Neural cell (in vitro differentiated cells): Measurements from ENCODE around the gene FAF1. TPM values are rescaled to one million over a fixed set of nuclear protein-coding genes. Genes with fewer than 3 reads are reported as not detected.
"Not testable (repeated sequence)": the region's sequence is repeated elsewhere in the genome, so short reads cannot be mapped to it uniquely, and the experiment has no call there.

Experiments
- H2AFZ ChIP-seq: fragments of 200-600, 300-800 bp; sonication (generic), shearing (Covaris generic); 2 replicates; pipeline ENCODE4 v1.6.0; 2014; ENCODE audit warnings: low read depth, mild to moderate bottlenecking, antibody characterized with exemption, low read length, moderate library complexity
- H3F3A ChIP-seq: fragments of 200-600 bp; shearing (Covaris generic); 2 replicates; pipeline ENCODE4 v1.6.1; 2016; ENCODE audit warnings: mild to moderate bottlenecking, moderate library complexity, mixed read lengths, antibody characterized with exemption, low read length; ENCODE audit not compliant: insufficient read depth, poor library complexity, severe bottlenecking
- H3K27ac ChIP-seq: fragments of 200-600, 300-800 bp; sonication (generic), shearing (Covaris generic); 2 replicates; pipeline ENCODE4 v1.5.1; 2014; ENCODE audit warnings: mild to moderate bottlenecking, low read length, moderate library complexity
- H3K27me3 ChIP-seq: fragments of 300-800, 200-600 bp; sonication (generic), shearing (Covaris generic); 2 replicates; pipeline ENCODE4 v1.6.0; 2014; ENCODE audit warnings: mild to moderate bottlenecking, low read depth, low read length, moderate library complexity; ENCODE audit not compliant: insufficient read depth
- H3K36me3 ChIP-seq: fragments of 300-800, 200-600 bp; sonication (generic), shearing (Covaris generic); 2 replicates; pipeline ENCODE4 v1.5.1; 2014; ENCODE audit warnings: mild to moderate bottlenecking, antibody characterized with exemption, low read length, moderate library complexity; ENCODE audit not compliant: insufficient read depth
- H3K4me2 ChIP-seq: fragments of 300-800, 200-600 bp; sonication (generic), shearing (Covaris generic); 2 replicates; pipeline ENCODE4 v1.6.0; 2014; ENCODE audit warnings: mild to moderate bottlenecking, low read length
- H3K4me3 ChIP-seq: fragments of 300-800, 200-600 bp; sonication (generic), shearing (Covaris generic); 2 replicates; pipeline ENCODE4 v1.5.1; 2014; ENCODE audit warnings: mild to moderate bottlenecking, low read length, moderate library complexity
- H3K79me2 ChIP-seq: fragments of 200-600 bp; shearing (Covaris generic); replicated peaks from 2 replicates; pipeline ENCODE4 v1.6.0; 2014; ENCODE audit warnings: mild to moderate bottlenecking, low read length, moderate library complexity; ENCODE audit not compliant: insufficient read depth
- H3K9ac ChIP-seq: fragments of 300-800, 200-600 bp; sonication (generic), shearing (Covaris generic); 2 replicates; pipeline ENCODE4 v1.6.1; 2016; ENCODE audit warnings: mild to moderate bottlenecking, low read length, mixed read lengths
- H3K9me2 ChIP-seq: fragments of 200-600 bp; shearing (Covaris generic); 2 replicates; pipeline ENCODE4 v1.6.1; 2016; ENCODE audit warnings: mild to moderate bottlenecking, low read length, mixed read lengths; ENCODE audit not compliant: insufficient read depth
- H3K9me3 ChIP-seq: fragments of 200-600, 300-800 bp; sonication (generic), shearing (Covaris generic); 2 replicates; pipeline ENCODE4 v1.6.1; 2016; ENCODE audit warnings: mild to moderate bottlenecking, mixed run types, low read length, moderate library complexity, mixed read lengths
- H4K20me1 ChIP-seq: fragments of 200-600 bp; shearing (Covaris generic); 2 replicates; pipeline ENCODE4 v1.6.1; 2016; ENCODE audit warnings: mild to moderate bottlenecking, mixed run types; ENCODE audit not compliant: insufficient read depth
- EP300 ChIP-seq: fragments of 450-650 bp; conservative IDR thresholded peaks from 2 replicates; pipeline ENCODE4 v1.6.1; 2014; ENCODE audit warnings: antibody characterized with exemption, mild to moderate bottlenecking, moderate library complexity; ENCODE audit not compliant: poor library complexity, severe bottlenecking
- EZH2 ChIP-seq: fragments of 200-600, 300-800 bp; shearing (Covaris generic), sonication (generic); IDR thresholded peaks from 2 replicates; pipeline ENCODE4 v1.6.1; 2014; ENCODE audit warnings: antibody characterized with exemption, low read length, borderline replicate concordance, mild to moderate bottlenecking; ENCODE audit not compliant: insufficient read depth, poor library complexity, severe bottlenecking
- MXI1 ChIP-seq: fragments of 450-650 bp; conservative IDR thresholded peaks from 2 replicates; pipeline ENCODE4 v1.6.1; 2014; ENCODE audit warnings: antibody characterized with exemption, mild to moderate bottlenecking; ENCODE audit not compliant: poor library complexity, severe bottlenecking
- POLR2AphosphoS5 ChIP-seq: IDR thresholded peaks from 2 replicates; pipeline ENCODE4 v1.6.1; 2012
- RAD21 ChIP-seq: fragments of 450-650 bp; conservative IDR thresholded peaks from 2 replicates; pipeline ENCODE4 v1.6.1; 2014; ENCODE audit warnings: antibody characterized with exemption, mild to moderate bottlenecking, moderate library complexity
- SMC3 ChIP-seq: fragments of 450-650 bp; conservative IDR thresholded peaks from 2 replicates; pipeline ENCODE4 v1.6.1; 2014; ENCODE audit warnings: antibody characterized with exemption, mild to moderate bottlenecking, moderate library complexity; ENCODE audit not compliant: poor library complexity
- TAF1 ChIP-seq: IDR thresholded peaks from 2 replicates; pipeline ENCODE4 v1.6.1; 2012; ENCODE audit warnings: low read depth
- polyA plus RNA-seq: library from polyadenylated mRNA; depleted of rRNA; stranded (reverse); fragments of >200 nt; gene quantifications from 2 replicates; pipeline ENCODE4 v1.2.3, GENCODE V29; 2014
- TF ChIP-seq, protein P1 (sequence below): IDR thresholded peaks from 2 replicates; pipeline ENCODE4 v1.6.1; 2012; ENCODE audit warnings: borderline replicate concordance
- TF ChIP-seq, protein P2 (sequence below): fragments of 450-650 bp; IDR thresholded peaks from 2 replicates; pipeline ENCODE4 v1.5.1; 2014; ENCODE audit warnings: antibody characterized with exemption, mild to moderate bottlenecking, moderate library complexity; ENCODE audit not compliant: poor library complexity, severe bottlenecking

Gene FAF1
- polyA plus RNA-seq, 1 donor from 2014 or later: 52.1 TPM

DNA sequence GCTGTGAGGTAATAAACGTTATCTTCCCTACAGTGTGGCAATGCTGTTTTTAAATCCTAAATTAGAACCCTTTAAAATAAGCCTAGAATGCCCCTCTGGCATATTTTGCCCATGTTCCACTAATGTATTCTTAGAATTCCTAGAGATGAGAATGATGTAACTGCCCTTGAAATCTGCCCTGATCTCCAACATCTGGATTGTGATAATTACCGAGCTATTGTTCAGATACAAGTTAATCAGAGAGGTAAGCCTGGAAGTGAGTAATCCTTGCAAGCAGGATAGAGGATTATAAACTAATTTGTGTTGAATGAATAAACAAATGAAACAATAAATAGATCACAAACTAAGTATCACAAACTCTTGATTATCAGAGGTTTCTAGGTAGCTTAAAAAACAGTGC, 429.0 kb downstream of the FAF1 start:
- no peaks in the 10 kb centered on the region for H3K9me2 ChIP-seq
- no peak overlapping the region for H3K27ac ChIP-seq
- H3K79me2 ChIP-seq: no peaks in the 10 kb centered on the region
- H4K20me1 ChIP-seq: no peaks in the 10 kb centered on the region
- no peak overlapping the region for H2AFZ ChIP-seq
- H3K4me3 ChIP-seq: no peak overlapping the region
- TF ChIP-seq, protein P1, sequence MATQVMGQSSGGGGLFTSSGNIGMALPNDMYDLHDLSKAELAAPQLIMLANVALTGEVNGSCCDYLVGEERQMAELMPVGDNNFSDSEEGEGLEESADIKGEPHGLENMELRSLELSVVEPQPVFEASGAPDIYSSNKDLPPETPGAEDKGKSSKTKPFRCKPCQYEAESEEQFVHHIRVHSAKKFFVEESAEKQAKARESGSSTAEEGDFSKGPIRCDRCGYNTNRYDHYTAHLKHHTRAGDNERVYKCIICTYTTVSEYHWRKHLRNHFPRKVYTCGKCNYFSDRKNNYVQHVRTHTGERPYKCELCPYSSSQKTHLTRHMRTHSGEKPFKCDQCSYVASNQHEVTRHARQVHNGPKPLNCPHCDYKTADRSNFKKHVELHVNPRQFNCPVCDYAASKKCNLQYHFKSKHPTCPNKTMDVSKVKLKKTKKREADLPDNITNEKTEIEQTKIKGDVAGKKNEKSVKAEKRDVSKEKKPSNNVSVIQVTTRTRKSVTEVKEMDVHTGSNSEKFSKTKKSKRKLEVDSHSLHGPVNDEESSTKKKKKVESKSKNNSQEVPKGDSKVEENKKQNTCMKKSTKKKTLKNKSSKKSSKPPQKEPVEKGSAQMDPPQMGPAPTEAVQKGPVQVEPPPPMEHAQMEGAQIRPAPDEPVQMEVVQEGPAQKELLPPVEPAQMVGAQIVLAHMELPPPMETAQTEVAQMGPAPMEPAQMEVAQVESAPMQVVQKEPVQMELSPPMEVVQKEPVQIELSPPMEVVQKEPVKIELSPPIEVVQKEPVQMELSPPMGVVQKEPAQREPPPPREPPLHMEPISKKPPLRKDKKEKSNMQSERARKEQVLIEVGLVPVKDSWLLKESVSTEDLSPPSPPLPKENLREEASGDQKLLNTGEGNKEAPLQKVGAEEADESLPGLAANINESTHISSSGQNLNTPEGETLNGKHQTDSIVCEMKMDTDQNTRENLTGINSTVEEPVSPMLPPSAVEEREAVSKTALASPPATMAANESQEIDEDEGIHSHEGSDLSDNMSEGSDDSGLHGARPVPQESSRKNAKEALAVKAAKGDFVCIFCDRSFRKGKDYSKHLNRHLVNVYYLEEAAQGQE: no peak
- TF ChIP-seq EP300 (no peak), MXI1 (no peak), EZH2 (no peak), TAF1 (no peak), SMC3 (no peak), RAD21 (no peak)
- TF ChIP-seq, protein P2, sequence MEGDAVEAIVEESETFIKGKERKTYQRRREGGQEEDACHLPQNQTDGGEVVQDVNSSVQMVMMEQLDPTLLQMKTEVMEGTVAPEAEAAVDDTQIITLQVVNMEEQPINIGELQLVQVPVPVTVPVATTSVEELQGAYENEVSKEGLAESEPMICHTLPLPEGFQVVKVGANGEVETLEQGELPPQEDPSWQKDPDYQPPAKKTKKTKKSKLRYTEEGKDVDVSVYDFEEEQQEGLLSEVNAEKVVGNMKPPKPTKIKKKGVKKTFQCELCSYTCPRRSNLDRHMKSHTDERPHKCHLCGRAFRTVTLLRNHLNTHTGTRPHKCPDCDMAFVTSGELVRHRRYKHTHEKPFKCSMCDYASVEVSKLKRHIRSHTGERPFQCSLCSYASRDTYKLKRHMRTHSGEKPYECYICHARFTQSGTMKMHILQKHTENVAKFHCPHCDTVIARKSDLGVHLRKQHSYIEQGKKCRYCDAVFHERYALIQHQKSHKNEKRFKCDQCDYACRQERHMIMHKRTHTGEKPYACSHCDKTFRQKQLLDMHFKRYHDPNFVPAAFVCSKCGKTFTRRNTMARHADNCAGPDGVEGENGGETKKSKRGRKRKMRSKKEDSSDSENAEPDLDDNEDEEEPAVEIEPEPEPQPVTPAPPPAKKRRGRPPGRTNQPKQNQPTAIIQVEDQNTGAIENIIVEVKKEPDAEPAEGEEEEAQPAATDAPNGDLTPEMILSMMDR: no peak
- H3F3A ChIP-seq: no peaks in the 10 kb centered on the region
- no peaks in the 10 kb centered on the region for H3K9me3 ChIP-seq
- H3K36me3 ChIP-seq: no peaks in the 10 kb centered on the region
- no peak overlapping the region for H3K9ac ChIP-seq
- no peaks in the 10 kb centered on the region for H3K27me3 ChIP-seq
- no peak overlapping the region for H3K4me2 ChIP-seq

DNA sequence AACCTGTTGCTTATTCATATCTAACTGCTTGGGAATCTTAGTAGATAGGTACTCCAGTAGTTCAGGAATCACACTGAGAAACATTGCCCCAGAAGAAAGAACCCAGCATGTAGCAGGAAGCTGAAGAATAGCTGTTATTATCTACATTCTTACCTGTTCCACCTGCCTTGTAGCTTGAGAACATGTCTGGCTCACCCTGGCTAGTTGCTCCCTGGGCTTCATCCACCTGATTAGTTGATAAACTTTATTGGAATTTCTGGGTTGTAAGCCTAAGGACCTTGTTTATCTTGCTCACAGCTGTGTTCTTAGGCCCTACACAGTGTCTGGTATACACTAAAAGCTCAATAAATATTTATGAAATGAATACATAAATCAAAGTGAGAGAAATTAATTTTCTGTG, 430.6 kb downstream of the FAF1 start:
- H3K36me3 ChIP-seq: no peaks in the 10 kb centered on the region
- no peak for TF ChIP-seq EP300
- TF ChIP-seq TAF1: no peak
- TF ChIP-seq MXI1: no peak
- TF ChIP-seq SMC3: no peak
- no peak for TF ChIP-seq EZH2
- TF ChIP-seq, protein P2: no peak
- TF ChIP-seq POLR2AphosphoS5: no peak
- TF ChIP-seq, protein P1: no peak
- TF ChIP-seq RAD21: no peak
- no peaks in the 10 kb centered on the region for H3K27me3 ChIP-seq
- H3K79me2 ChIP-seq: no peaks in the 10 kb centered on the region
- H2AFZ ChIP-seq: no peak overlapping the region
- H3K9ac ChIP-seq: no peak overlapping the region
- no peak overlapping the region for H3K4me2 ChIP-seq
- no peak overlapping the region for H3K27ac ChIP-seq
- no peaks in the 10 kb centered on the region for H3K9me2 ChIP-seq
- H3F3A ChIP-seq: no peaks in the 10 kb centered on the region
- H3K9me3 ChIP-seq: no peaks in the 10 kb centered on the region
- no peaks in the 10 kb centered on the region for H4K20me1 ChIP-seq
- no peak overlapping the region for H3K4me3 ChIP-seq

DNA sequence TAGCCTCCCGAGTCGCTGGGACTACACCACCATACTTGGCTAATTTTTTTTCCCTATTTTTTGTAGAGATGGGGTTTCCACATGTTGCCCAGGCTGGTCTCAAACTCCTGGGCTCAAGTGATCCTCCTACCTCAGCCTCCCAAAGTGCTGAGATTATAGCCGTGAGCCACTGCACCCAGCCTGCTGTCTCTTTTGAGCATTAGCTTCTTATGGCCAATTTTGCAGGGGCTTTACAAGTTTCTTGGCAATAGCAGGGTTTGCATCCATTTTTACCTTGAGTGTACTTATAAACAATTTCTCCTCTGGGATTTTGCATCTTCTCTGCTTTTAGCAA, 432.1 kb downstream of the FAF1 start:
- H3K9me3 ChIP-seq, H3K27me3 ChIP-seq, H3K4me3 ChIP-seq, H3K9ac ChIP-seq, H3K27ac ChIP-seq, H3K79me2 ChIP-seq, H3K36me3 ChIP-seq, H4K20me1 ChIP-seq, H3K9me2 ChIP-seq, H3F3A ChIP-seq, H2AFZ ChIP-seq, H3K4me2 ChIP-seq: not testable (repeated sequence)
